ENCODE results near the gene SYNM. TPM values are rescaled to one million over a fixed set of nuclear protein-coding genes. Genes with fewer than 3 reads are reported as not detected.
"Not testable (repeated sequence)": the region's sequence is repeated elsewhere in the genome, so short reads cannot be mapped to it uniquely, and the experiment has no call there.

The SYNM gene, protein sequence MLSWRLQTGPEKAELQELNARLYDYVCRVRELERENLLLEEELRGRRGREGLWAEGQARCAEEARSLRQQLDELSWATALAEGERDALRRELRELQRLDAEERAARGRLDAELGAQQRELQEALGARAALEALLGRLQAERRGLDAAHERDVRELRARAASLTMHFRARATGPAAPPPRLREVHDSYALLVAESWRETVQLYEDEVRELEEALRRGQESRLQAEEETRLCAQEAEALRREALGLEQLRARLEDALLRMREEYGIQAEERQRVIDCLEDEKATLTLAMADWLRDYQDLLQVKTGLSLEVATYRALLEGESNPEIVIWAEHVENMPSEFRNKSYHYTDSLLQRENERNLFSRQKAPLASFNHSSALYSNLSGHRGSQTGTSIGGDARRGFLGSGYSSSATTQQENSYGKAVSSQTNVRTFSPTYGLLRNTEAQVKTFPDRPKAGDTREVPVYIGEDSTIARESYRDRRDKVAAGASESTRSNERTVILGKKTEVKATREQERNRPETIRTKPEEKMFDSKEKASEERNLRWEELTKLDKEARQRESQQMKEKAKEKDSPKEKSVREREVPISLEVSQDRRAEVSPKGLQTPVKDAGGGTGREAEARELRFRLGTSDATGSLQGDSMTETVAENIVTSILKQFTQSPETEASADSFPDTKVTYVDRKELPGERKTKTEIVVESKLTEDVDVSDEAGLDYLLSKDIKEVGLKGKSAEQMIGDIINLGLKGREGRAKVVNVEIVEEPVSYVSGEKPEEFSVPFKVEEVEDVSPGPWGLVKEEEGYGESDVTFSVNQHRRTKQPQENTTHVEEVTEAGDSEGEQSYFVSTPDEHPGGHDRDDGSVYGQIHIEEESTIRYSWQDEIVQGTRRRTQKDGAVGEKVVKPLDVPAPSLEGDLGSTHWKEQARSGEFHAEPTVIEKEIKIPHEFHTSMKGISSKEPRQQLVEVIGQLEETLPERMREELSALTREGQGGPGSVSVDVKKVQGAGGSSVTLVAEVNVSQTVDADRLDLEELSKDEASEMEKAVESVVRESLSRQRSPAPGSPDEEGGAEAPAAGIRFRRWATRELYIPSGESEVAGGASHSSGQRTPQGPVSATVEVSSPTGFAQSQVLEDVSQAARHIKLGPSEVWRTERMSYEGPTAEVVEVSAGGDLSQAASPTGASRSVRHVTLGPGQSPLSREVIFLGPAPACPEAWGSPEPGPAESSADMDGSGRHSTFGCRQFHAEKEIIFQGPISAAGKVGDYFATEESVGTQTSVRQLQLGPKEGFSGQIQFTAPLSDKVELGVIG (N-terminal part only)
- 29.4 TPM for polyA plus RNA-seq
- long read RNA-seq, donor 1, full-length matches to known transcripts, result 5 of 5 reads
- long read RNA-seq, donor 1, partial matches to known transcripts, result 0 of 5 reads
- long read RNA-seq, donor 1, other reads (novel, unspliced or antisense), result 0 of 5 reads
- long read RNA-seq, donor 2, full-length matches to known transcripts, result 4 of 4 reads
- long read RNA-seq, donor 2, partial matches to known transcripts, result 0 of 4 reads
- long read RNA-seq, donor 2, other reads (novel, unspliced or antisense), result 0 of 4 reads
- long read RNA-seq, donor 3, result 0 reads
- long read RNA-seq, donor 4, result 0 reads
- long read RNA-seq, donor 5, full-length matches to known transcripts, result 5 of 5 reads
- long read RNA-seq, donor 5, partial matches to known transcripts, result 0 of 5 reads
- long read RNA-seq, donor 5, other reads (novel, unspliced or antisense), result 0 of 5 reads
- long read RNA-seq, donor 6, full-length matches to known transcripts, result 6 of 6 reads
- long read RNA-seq, donor 6, partial matches to known transcripts, result 0 of 6 reads
- long read RNA-seq, donor 6, other reads (novel, unspliced or antisense), result 0 of 6 reads
- long read RNA-seq, donor 7, full-length matches to known transcripts, result 6 of 6 reads
- long read RNA-seq, donor 7, partial matches to known transcripts, result 0 of 6 reads
- long read RNA-seq, donor 7, other reads (novel, unspliced or antisense), result 0 of 6 reads
- long read RNA-seq, donor 8, full-length matches to known transcripts, result 19 of 19 reads
- long read RNA-seq, donor 8, partial matches to known transcripts, result 0 of 19 reads
- long read RNA-seq, donor 8, other reads (novel, unspliced or antisense), result 0 of 19 reads
- long read RNA-seq, donor 9, full-length matches to known transcripts, result 5 of 5 reads
- long read RNA-seq, donor 9, partial matches to known transcripts, result 0 of 5 reads
- long read RNA-seq, donor 9, other reads (novel, unspliced or antisense), result 0 of 5 reads
- long read RNA-seq, donor 10, full-length matches to known transcripts, result 11 of 11 reads
- long read RNA-seq, donor 10, partial matches to known transcripts, result 0 of 11 reads
- long read RNA-seq, donor 10, other reads (novel, unspliced or antisense), result 0 of 11 reads
- long read RNA-seq, donor 11, full-length matches to known transcripts, result 6 of 6 reads
- long read RNA-seq, donor 11, partial matches to known transcripts, result 0 of 6 reads
- long read RNA-seq, donor 11, other reads (novel, unspliced or antisense), result 0 of 6 reads

DNA sequence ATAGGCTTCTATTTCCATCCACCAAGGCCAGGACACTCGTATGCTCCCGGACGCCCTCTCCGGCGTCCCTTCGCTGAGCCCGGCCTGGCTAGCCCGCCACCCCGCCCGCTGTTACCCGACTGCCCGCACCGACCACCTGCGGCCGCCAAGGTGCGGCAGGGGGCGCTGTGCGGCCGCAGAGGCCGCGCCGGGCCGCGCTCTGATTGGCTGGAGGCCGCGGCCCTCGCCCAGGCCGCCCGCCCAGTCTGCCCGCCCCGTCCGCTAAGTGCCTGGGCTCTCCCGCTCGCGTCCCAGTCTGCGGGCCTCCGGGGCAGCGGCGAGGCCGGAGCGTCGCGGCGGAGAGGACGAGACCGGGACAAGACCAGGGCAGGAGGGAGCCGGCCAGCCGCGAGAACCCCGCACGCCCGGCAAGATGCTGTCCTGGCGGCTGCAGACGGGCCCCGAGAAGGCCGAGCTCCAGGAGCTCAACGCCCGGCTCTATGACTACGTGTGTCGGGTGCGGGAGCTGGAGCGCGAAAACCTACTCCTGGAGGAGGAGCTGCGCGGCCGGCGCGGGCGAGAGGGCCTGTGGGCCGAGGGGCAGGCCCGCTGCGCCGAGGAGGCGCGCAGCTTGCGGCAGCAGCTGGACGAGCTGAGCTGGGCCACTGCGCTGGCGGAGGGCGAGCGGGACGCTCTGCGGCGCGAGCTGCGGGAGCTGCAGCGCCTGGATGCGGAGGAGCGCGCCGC lies at the start of gene SYNM:
Gene SYNM (plus strand): TSS at position 293 of the 726 bp plus-strand sequence. CDS start 120 bp downstream, at position 413.
- peaks cover 3% of the 10 kb centered on the region for H3K4me1 ChIP-seq (ENCODE audit: control insufficient read depth, insufficient read depth, low read length)
- H3K27me3 ChIP-seq (ENCODE audit: control insufficient read depth, insufficient read depth, low read length), result peaks cover 53% of the 10 kb centered on the region
- H3K4me3 ChIP-seq (ENCODE audit: low read length), result peak within 1 kb of the TSS; percentile 45
- DNase-seq, result peak; percentile 68 to 83
- peaks cover 2% of the 10 kb centered on the region for H3K9me3 ChIP-seq (ENCODE audit: control insufficient read depth, low read depth, low read length)
- WGBS (ENCODE audit: insufficient coverage, low lambda C conversion rate), result no CpG with 5 or more reads among the region's 91 CpGs
- H3K27ac ChIP-seq (ENCODE audit: low read length), result peak within 1 kb of the TSS; percentile 45
- H3K36me3 ChIP-seq (ENCODE audit: control insufficient read depth, insufficient read depth, low read length), result no peaks in the 10 kb centered on the region

DNA sequence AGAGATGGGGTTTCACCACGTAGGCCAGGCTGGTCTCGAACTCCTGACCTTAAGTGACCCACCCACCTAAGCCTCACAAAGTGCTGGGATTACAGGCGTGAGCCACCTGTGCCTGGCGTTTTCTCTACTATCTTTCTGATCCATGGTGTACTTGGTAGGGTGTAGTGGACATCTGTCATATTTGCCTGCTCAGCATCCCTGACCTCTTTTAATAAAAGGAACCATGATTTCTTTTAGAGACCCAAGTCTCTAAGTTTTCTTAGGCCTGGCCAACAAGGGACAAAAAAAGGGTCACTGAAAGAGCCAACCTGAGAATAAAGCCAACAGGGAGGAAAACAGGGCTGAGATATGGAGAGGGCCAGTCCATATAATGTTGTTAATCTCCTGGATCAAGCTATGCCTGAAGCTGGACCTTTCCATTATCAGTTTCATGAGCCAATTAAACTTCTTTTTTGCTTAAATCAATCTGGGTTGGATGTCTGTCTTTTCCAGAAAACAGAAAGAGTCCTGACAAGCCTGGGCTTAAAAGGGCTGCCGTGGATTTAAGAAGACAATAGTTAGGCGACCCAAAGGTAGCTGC lies 49.2 kb upstream of the SYNM start:
- no peak overlapping the region for H3K27ac ChIP-seq (ENCODE audit: low read length)
- peaks cover 2% of the 10 kb centered on the region for H3K4me1 ChIP-seq (ENCODE audit: control insufficient read depth, insufficient read depth, low read length)
- no peak for DNase-seq
- WGBS (ENCODE audit: insufficient coverage, low lambda C conversion rate), result no CpG with 5 or more reads among the region's 6 CpGs
- no peak overlapping the region for H3K4me3 ChIP-seq (ENCODE audit: low read length)
- no peaks in the 10 kb centered on the region for H3K9me3 ChIP-seq (ENCODE audit: control insufficient read depth, low read depth, low read length)
- H3K36me3 ChIP-seq (ENCODE audit: control insufficient read depth, insufficient read depth, low read length), result no peaks in the 10 kb centered on the region
- peaks cover 41% of the 10 kb centered on the region for H3K27me3 ChIP-seq (ENCODE audit: control insufficient read depth, insufficient read depth, low read length)

DNA sequence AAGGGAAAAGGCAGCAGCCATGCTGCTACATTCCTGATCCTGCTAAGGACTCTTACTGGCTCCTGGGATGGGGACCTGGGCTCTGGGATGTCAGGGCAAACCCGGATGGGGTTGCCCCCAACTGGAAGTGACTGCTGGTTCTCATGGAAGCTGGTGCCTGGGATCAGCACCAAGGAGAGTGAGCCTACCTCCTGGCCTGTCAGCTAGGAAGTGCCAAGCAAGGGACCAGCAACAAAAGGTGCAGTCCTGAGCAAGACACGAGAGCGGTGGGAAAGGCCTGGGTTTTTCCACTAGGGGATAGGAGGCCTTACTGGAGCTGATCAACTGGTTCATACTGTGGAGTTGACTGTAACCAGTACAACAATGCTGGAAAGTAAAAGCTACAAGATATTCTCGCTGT lies 47.9 kb upstream of the SYNM start:
- Histone ChIP-seq H3K27me3 (ENCODE audit: control insufficient read depth, insufficient read depth, low read length) (peaks cover 52% of the 10 kb centered on the region), H3K27ac (ENCODE audit: low read length) (no peak overlapping the region), H3K4me3 (ENCODE audit: low read length) (no peak overlapping the region), H3K4me1 (ENCODE audit: control insufficient read depth, insufficient read depth, low read length) (peaks cover 2% of the 10 kb centered on the region), H3K9me3 (ENCODE audit: control insufficient read depth, low read depth, low read length) (no peaks in the 10 kb centered on the region), H3K36me3 (ENCODE audit: control insufficient read depth, insufficient read depth, low read length) (no peaks in the 10 kb centered on the region)
- no peak for DNase-seq
- no CpG with 5 or more reads among the region's 4 CpGs for WGBS (ENCODE audit: insufficient coverage, low lambda C conversion rate)

DNA sequence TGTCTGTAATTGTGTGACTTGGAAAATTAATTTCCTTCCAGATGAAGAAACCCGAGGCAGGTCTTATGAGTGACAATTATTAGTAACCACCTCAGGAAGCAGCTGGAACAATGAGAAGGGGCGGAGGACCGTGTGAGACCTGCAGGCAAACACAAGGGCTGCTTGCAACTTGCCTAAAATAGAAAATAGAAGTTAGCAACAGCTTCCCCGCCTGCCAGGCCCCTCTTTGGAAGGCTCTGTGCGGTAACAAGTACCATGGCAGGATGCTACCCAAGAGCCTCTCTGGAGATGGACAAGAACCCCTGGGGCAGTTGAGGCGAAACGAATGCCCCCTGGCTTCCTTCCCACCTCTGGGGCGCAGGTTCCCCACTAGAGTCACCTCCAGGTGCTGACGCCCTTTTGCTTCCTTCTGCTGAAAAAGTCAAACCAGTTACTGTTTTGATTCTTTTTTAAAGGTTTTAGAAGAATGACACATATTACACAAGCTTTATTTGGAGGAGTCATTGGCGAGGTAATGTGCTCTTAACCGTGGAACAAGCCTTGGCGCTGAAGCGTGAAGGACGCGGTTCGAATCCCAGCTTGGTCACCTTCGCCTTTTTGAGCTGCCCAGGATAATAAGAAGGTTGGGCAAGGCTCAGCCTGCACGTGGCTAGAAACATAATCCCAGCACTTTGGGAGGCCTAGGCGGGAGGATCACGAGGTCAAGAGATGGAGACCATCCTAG lies 47.0 kb upstream of the SYNM start:
- 60% methylated on average over 1 of the region's 20 CpGs for WGBS (ENCODE audit: insufficient coverage, low lambda C conversion rate)
- Histone ChIP-seq H3K4me1 (ENCODE audit: control insufficient read depth, insufficient read depth, low read length) (peaks cover 2% of the 10 kb centered on the region), H3K27ac (ENCODE audit: low read length) (no peak overlapping the region), H3K36me3 (ENCODE audit: control insufficient read depth, insufficient read depth, low read length) (no peaks in the 10 kb centered on the region), H3K27me3 (ENCODE audit: control insufficient read depth, insufficient read depth, low read length) (peaks cover 59% of the 10 kb centered on the region), H3K9me3 (ENCODE audit: control insufficient read depth, low read depth, low read length) (no peaks in the 10 kb centered on the region), H3K4me3 (ENCODE audit: low read length) (no peak overlapping the region)
- no peak for DNase-seq

DNA sequence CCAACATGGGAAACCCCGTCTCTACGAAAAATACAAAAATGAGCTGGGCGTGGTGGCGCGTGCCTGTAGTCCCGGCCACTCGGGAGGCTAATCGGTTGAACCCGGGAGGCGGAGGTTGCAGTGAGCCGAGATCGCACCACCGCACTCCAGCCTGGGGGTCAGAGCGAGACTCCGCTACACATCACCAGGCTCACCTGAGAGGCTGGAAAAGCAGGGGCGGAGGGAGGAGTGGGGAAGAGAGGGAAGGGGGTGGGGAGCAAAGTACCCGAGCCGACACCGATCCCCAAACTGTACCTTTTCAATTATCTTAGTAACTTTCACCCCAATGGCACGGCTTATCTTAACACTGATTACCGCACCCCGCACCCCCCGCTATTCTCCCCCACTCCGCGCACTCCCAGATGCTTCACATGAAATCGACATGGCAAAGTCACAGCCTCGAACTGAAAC lies 46.4 kb upstream of the SYNM start:
- Histone ChIP-seq H3K27ac (ENCODE audit: low read length) (no peak overlapping the region), H3K27me3 (ENCODE audit: control insufficient read depth, insufficient read depth, low read length) (peaks cover 64% of the 10 kb centered on the region), H3K4me1 (ENCODE audit: control insufficient read depth, insufficient read depth, low read length) (peaks cover 2% of the 10 kb centered on the region), H3K4me3 (ENCODE audit: low read length) (peak overlapping the region; percentile 35), H3K9me3 (ENCODE audit: control insufficient read depth, low read depth, low read length) (no peaks in the 10 kb centered on the region), H3K36me3 (ENCODE audit: control insufficient read depth, insufficient read depth, low read length) (no peaks in the 10 kb centered on the region)
- DNase-seq, result peak in 1 of 2 donors; percentile 14
- 0% methylated on average over 3 of the region's 27 CpGs for WGBS (ENCODE audit: insufficient coverage, low lambda C conversion rate)

DNA sequence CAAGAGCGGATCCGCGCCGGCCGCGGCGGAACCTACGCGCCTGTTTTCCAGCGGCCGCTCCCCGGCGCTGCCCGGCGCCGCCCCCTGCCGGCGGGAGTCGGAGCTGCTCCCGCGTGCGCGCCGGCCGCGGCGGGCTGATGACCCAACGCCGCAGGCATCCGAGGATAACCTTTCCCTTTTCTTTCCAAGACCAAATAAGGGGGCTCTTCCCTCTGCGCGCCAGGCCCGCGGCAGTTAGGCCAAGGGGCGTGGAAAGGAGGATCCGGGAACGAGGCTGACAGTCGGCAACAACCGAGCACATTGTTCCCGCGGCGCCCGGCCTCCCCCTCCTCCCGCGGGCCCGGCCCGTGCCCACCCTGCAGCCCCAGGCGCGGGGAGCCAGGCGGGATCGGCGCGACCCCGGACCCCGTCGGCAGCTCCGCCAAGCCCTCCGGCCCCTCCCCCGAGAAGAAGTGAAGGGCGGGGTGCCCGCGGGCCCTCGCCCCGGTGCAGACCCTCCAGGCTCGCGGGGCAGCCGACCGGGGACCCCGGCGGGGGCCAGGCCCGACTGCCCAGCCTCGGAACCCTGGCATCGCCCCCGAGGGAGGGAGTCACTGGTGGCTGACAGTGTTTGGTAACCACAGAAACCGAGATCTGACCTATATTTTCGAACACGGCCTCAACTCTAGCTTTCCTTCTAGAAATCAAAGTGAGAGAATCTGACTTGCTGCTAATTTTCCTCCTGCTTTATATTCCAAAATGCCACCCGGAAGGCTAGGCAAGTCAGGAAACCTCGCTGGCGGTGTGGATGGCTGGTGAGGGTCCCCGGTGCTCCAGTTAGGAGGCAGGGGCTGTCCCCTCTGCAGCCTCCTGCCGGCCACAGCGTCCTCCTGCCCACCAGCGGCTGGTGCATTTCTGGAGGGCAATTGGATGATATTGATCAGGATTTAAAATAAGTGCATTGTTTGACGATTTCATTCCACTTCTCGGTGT lies 45.6 kb upstream of the SYNM start:
- Histone ChIP-seq H3K27ac (ENCODE audit: low read length) (no peak overlapping the region), H3K4me3 (ENCODE audit: low read length) (peak overlapping the region; percentile 21), H3K36me3 (ENCODE audit: control insufficient read depth, insufficient read depth, low read length) (no peaks in the 10 kb centered on the region), H3K9me3 (ENCODE audit: control insufficient read depth, low read depth, low read length) (no peaks in the 10 kb centered on the region), H3K27me3 (ENCODE audit: control insufficient read depth, insufficient read depth, low read length) (peaks cover 69% of the 10 kb centered on the region), H3K4me1 (ENCODE audit: control insufficient read depth, insufficient read depth, low read length) (peaks cover 2% of the 10 kb centered on the region)
- peak; percentile 66 to 75 for DNase-seq
- WGBS (ENCODE audit: insufficient coverage, low lambda C conversion rate), result no CpG with 5 or more reads among the region's 86 CpGs

DNA sequence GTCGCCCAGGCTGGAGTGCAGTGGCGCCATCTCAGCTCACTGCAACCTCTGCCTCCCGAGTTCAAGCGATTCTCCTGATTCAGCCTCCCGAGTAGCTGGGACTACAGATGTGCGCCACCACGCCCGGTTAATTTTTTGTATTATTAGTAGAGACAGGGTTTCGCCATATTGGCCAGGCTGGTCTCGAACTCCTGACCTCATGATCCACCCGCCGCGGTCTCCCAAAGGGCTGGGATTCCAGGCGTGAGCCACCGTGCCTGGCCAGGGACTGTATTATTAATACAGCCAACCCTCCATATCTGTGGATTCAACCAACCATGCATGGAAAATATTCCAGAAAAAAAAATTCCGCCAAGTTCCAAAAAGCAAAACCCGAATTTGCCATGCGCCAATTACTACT lies 44.7 kb upstream of the SYNM start:
- H3K4me1 ChIP-seq (ENCODE audit: control insufficient read depth, insufficient read depth, low read length); H3K36me3 ChIP-seq (ENCODE audit: control insufficient read depth, insufficient read depth, low read length); H3K27ac ChIP-seq (ENCODE audit: low read length); H3K9me3 ChIP-seq (ENCODE audit: control insufficient read depth, low read depth, low read length); DNase-seq; H3K4me3 ChIP-seq (ENCODE audit: low read length): not testable (repeated sequence)
- 100% methylated on average over 1 of the region's 18 CpGs for WGBS (ENCODE audit: insufficient coverage, low lambda C conversion rate)
- H3K27me3 ChIP-seq (ENCODE audit: control insufficient read depth, insufficient read depth, low read length), result peaks cover 67% of the 10 kb centered on the region
